IPS DF 6.9 (cell line): Measurements from ENCODE around the gene DDX47.
"Not testable (repeated sequence)": the region's sequence is repeated elsewhere in the genome, so short reads cannot be mapped to it uniquely, and the experiment has no call there.

Experiments
- DNase-seq: peaks from one replicate; pipeline ENCODE4 v3.0.0-alpha.2; 2013; ENCODE audit warnings: low read depth, low spot score
- H3K27ac ChIP-seq: one replicate; pipeline ENCODE4 v1.5.1; 2013; ENCODE audit warnings: low read length, control low read depth
- H3K27me3 ChIP-seq: 2 replicates; pipeline ENCODE4 v1.6.1; 2013; ENCODE audit warnings: mild to moderate bottlenecking, low read length; ENCODE audit not compliant: control insufficient read depth, insufficient read depth
- H3K36me3 ChIP-seq: 2 replicates; pipeline ENCODE4 v1.6.1; 2013; ENCODE audit warnings: low read length; ENCODE audit not compliant: control insufficient read depth, insufficient read depth
- H3K4me1 ChIP-seq: 2 replicates; pipeline ENCODE4 v1.6.1; 2013; ENCODE audit warnings: low read length; ENCODE audit not compliant: control insufficient read depth, insufficient read depth
- H3K4me3 ChIP-seq: 2 replicates; pipeline ENCODE4 v1.5.1; 2013; ENCODE audit warnings: mild to moderate bottlenecking, low read length
- H3K9me3 ChIP-seq: 2 replicates; pipeline ENCODE4 v1.6.1; 2013; ENCODE audit warnings: low read length, inconsistent platforms; ENCODE audit not compliant: control insufficient read depth, insufficient read depth
- WGBS: extraction: QIAGEN DNeasy Blood & Tissue Kit; methylation state at CpG from one replicate; pipeline ENCODE4 v1.1.7; 2013; ENCODE audit warnings: mixed read lengths, missing lambda C conversion rate; ENCODE audit not compliant: insufficient read length, insufficient coverage; 5-methylcytosine and 5-hydroxymethylcytosine counted together

The DDX47 gene

GRCh38 chr12:12868477-12869235 lies 55.5 kb downstream of the DDX47 start:
- H3K4me1 ChIP-seq = peaks cover 2% of the 10 kb centered on the region; the same call in 1 of the 2 replicates
- no peaks in the 10 kb centered on the region for H3K27me3 ChIP-seq
- no peak overlapping the region for H3K4me3 ChIP-seq
- H3K9me3 ChIP-seq = no peaks in the 10 kb centered on the region
- DNase-seq = no peak
- H3K36me3 ChIP-seq = no peaks in the 10 kb centered on the region
- no peak overlapping the region for H3K27ac ChIP-seq
- WGBS = no CpG with 5 or more reads among the region's 3 CpGs

DNA sequence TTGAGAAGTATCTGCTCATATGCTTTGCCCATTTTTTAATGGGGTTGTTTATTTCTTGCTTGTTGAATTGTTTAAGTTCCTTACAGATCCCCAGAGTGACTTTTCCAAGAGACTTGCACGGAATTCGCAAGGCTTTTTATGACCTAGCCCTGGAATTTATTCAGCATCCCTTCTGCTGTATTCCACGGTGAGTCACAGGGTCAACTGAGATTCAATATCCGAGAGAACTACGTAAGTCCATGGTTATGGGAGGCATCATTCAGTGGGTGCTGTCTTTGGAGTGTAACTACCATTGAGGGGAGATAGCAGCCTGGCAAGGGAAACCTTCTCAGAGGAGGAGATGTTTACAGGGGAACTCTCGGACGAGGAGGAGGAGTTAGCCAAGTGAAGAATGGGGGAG lies 57.3 kb downstream of the DDX47 start:
- H3K36me3 ChIP-seq = no peaks in the 10 kb centered on the region
- H3K27ac ChIP-seq = no peak overlapping the region
- no CpG with 5 or more reads among the region's 7 CpGs for WGBS
- no peaks in the 10 kb centered on the region for H3K9me3 ChIP-seq
- H3K27me3 ChIP-seq = no peaks in the 10 kb centered on the region
- no peak for DNase-seq
- H3K4me1 ChIP-seq = peaks cover 2% of the 10 kb centered on the region; the same call in 1 of the 2 replicates
- no peak overlapping the region for H3K4me3 ChIP-seq

DNA sequence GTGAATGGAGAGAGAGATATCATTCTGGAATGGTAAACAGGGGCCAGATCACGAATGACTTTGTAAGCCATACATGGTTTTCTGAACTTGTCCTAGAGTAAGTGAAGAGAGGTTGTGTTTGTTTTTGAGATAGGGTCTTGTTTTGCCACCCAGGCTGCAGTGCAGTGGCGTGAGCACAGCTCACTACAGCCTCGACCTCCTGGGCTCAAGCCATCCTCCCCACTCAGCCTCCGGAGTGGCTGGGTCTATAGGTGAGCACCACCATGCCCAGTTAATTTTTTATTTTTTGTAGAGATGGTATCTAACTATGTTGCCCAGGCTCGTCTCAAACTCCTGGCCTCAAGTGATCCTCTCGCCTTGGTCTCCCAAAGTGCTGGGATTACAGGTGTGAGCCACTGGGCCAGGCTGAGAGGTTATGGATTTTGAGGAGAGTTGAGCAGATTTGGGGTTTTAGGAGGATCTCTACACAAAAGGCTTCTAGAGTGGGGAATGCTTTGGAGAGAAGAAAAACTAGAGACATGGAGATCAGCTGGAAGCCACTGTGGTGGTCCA lies 58.5 kb downstream of the DDX47 start:
- Histone ChIP-seq H3K4me1 (peaks cover 2% of the 10 kb centered on the region; the same call in 1 of the 2 replicates), H3K9me3 (no peaks in the 10 kb centered on the region)

GRCh38 chr12:12872139-12872933 lies 59.2 kb downstream of the DDX47 start:
- DNase-seq = no peak
- peaks cover 2% of the 10 kb centered on the region; the same call in 1 of the 2 replicates for H3K4me1 ChIP-seq
- H3K4me3 ChIP-seq = no peak overlapping the region
- H3K9me3 ChIP-seq = no peaks in the 10 kb centered on the region
- no CpG with 5 or more reads among the region's 10 CpGs for WGBS
- no peaks in the 10 kb centered on the region for H3K27me3 ChIP-seq
- H3K36me3 ChIP-seq = no peaks in the 10 kb centered on the region
- no peak overlapping the region for H3K27ac ChIP-seq

More for the DNA sequence above, 58.5 kb downstream of the DDX47 start:
- DNase-seq = no peak
- no peaks in the 10 kb centered on the region for H3K36me3 ChIP-seq
- WGBS = no CpG with 5 or more reads among the region's 6 CpGs
- H3K27ac ChIP-seq = no peak overlapping the region
- no peaks in the 10 kb centered on the region for H3K27me3 ChIP-seq
- H3K4me3 ChIP-seq = no peak overlapping the region

GRCh38 chr12:12872934-12873275 lies 59.8 kb downstream of the DDX47 start:
- DNase-seq = no peak
- H3K36me3 ChIP-seq = no peaks in the 10 kb centered on the region
- peaks cover 2% of the 10 kb centered on the region; the same call in 1 of the 2 replicates for H3K4me1 ChIP-seq
- H3K27me3 ChIP-seq = no peaks in the 10 kb centered on the region
- H3K27ac ChIP-seq = no peak overlapping the region
- WGBS = no CpG with 5 or more reads among the region's 2 CpGs
- H3K9me3 ChIP-seq = no peaks in the 10 kb centered on the region
- no peak overlapping the region for H3K4me3 ChIP-seq

- DNase-seq = no peak
- Histone ChIP-seq H3K36me3 (no peaks in the 10 kb centered on the region), H3K27ac (no peak overlapping the region), H3K4me1 (peaks cover 2% of the 10 kb centered on the region; the same call in 1 of the 2 replicates), H3K27me3 (no peaks in the 10 kb centered on the region), H3K9me3 (no peaks in the 10 kb centered on the region), H3K4me3 (no peak overlapping the region)
- no CpG with 5 or more reads among the region's 1 CpG for WGBS
Measured at GRCh38 chr12:12874029-12874428, 60.9 kb downstream of the DDX47 start.

DNA sequence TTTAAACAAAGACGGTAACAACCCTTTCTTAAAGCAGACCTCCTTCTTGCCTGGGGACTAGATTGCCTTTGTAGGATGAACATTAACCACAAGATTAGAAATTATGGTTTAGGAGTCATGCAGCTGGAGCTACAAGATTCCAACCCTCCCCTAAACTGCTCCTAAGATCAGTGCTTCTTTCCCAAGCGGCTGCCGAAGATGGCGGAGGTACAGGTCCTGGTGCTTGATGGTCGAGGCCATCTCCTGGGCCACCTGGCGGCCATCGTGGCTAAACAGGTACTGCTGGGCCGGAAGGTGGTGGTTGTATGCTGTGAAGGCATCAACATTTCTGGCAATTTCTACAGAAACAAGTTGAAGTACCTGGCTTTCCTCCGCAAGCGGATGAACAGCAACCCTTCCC lies 62.2 kb downstream of the DDX47 start:
- H3K9me3 ChIP-seq, H3K27me3 ChIP-seq, H3K4me3 ChIP-seq, H3K4me1 ChIP-seq, DNase-seq, H3K27ac ChIP-seq, H3K36me3 ChIP-seq: not testable (repeated sequence)
- WGBS = no CpG with 5 or more reads among the region's 10 CpGs

GRCh38 chr12:12877153-12877768 lies 64.1 kb downstream of the DDX47 start:
- no peaks in the 10 kb centered on the region for H3K36me3 ChIP-seq
- no peaks in the 10 kb centered on the region for H3K9me3 ChIP-seq
- H3K4me3 ChIP-seq = no peak overlapping the region
- no peak for DNase-seq
- no CpG with 5 or more reads among the region's 5 CpGs for WGBS
- H3K27me3 ChIP-seq = no peaks in the 10 kb centered on the region
- no peak overlapping the region for H3K27ac ChIP-seq
- peaks cover 2% of the 10 kb centered on the region; the same call in 1 of the 2 replicates for H3K4me1 ChIP-seq

DNA sequence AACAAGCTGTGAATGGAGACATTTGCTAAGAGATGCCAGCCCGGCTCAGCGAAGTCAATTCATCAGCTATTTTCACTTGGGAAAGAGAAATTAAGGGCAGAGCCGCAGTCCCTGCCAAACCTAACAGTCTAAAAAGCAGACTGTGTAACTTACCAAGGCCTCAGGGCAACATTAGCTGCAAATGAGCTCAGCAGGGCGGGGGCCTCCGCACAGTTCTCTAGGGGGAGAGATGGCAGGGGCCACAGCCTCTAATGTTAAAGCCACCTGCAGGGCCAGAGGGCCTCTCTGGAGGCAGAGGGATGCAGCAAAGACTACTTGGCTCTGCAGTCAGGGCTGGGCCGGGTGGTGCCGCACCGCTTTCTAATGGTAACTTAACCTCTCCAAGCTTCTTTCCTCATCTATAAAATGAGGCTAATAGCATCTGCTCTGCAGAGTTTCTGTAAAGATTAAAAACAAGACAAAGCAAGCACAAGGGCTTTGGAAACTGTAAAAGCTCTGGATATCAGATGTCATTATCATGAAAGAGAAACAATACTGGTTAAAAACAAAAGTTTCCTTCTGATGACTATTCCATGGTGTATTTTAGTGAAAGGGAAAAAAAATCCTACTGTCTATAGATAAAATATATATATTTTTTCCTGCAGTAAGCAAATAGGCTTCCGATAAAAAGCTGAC lies 64.8 kb downstream of the DDX47 start:
- WGBS = no CpG with 5 or more reads among the region's 9 CpGs
- H3K27ac ChIP-seq = no peak overlapping the region
- no peaks in the 10 kb centered on the region for H3K9me3 ChIP-seq
- no peaks in the 10 kb centered on the region; the same call in 1 of the 2 replicates for H3K4me1 ChIP-seq
- H3K4me3 ChIP-seq = no peak overlapping the region
- DNase-seq = no peak
- H3K36me3 ChIP-seq = no peaks in the 10 kb centered on the region
- H3K27me3 ChIP-seq = no peaks in the 10 kb centered on the region
